GM12891 (cell line): Measurements from ENCODE around the gene CPNE1.

Source experiments
- PAX5 ChIP-seq: IDR thresholded peaks from 2 replicates; pipeline ENCODE4 v1.6.1; 2011; ENCODE audit warnings: low read length, moderate library complexity, mild to moderate bottlenecking; ENCODE audit not compliant: insufficient read depth, severe bottlenecking
- POLR2A ChIP-seq: IDR thresholded peaks from 2 replicates; pipeline ENCODE4 v1.6.1; 2011; ENCODE audit warnings: low read depth, low read length, control low read depth
- POLR2AphosphoS5 ChIP-seq: IDR thresholded peaks from 2 replicates; pipeline ENCODE4 v1.6.1; 2011; ENCODE audit warnings: low read depth, low read length, control low read depth
- TAF1 ChIP-seq: IDR thresholded peaks from 2 replicates; pipeline ENCODE4 v1.6.1; 2011; ENCODE audit warnings: low read depth, low read length, control low read depth

- TF ChIP-seq POLR2A (no peak), TAF1 (no peak), PAX5 (no peak), POLR2AphosphoS5 (no peak)
Observed at GRCh38 chr20:35653430-35653734, 11.3 kb downstream of the CPNE1 start.
